ENCODE data around the gene XAB2. TPM values are rescaled to one million over a fixed set of nuclear protein-coding genes. Genes with fewer than 3 reads are reported as not detected.
A peak's percentile ranks its signal among the peaks of the same experiment; 100 is the strongest.

Gene XAB2
- total RNA-seq, 1 experiment from 2014 or later: 48.0 TPM

GRCh38 chr19:7635670-7636069 lies 6.3 kb upstream of the XAB2 start:
- no peak overlapping the region for H3K27ac Mint-ChIP-seq
- Histone ChIP-seq H2BK120ac (ENCODE audit: low read depth, low read length, poor library complexity, severe bottlenecking) (no peak overlapping the region), H3K79me2 (ENCODE audit: insufficient read depth, low read length) (no peaks in the 10 kb centered on the region; the same call in 1 of the 2 replicates), H3K23ac (ENCODE audit: insufficient read length, low read depth, low read length) (no peak overlapping the region), H3K56ac (ENCODE audit: insufficient read length, low read depth, low read length) (no peak overlapping the region), H3K18ac (ENCODE audit: insufficient read length, low read depth, low read length) (no peak overlapping the region), H3K9ac (ENCODE audit: extremely low read depth, insufficient read length, low read length) (no peak overlapping the region), H3K4me1 (ENCODE audit: insufficient read depth, low read length) (no peaks in the 10 kb centered on the region), H3K27me3 (ENCODE audit: insufficient read depth, low read length) (peaks cover 16% of the 10 kb centered on the region; the same call in 1 of the 2 replicates), H2BK12ac (ENCODE audit: insufficient read length, low read depth, low read length) (no peak overlapping the region), H4K20me1 (ENCODE audit: control insufficient read depth, insufficient read depth, insufficient read length) (no peaks in the 10 kb centered on the region), H2AK5ac (ENCODE audit: insufficient read length, low read length) (no peak overlapping the region), H3K4me2 (ENCODE audit: insufficient read depth, insufficient read length, low read length) (no peak overlapping the region), H2BK15ac (ENCODE audit: low read depth, low read length) (no peak overlapping the region), H3K4ac (ENCODE audit: low read depth, low read length) (no peak overlapping the region), H2BK5ac (ENCODE audit: insufficient read length, low read length) (no peak overlapping the region), H3K23me2 (ENCODE audit: insufficient read length, low read depth, low read length, poor library complexity, severe bottlenecking) (no peaks in the 10 kb centered on the region), H3K9me3 (ENCODE audit: control insufficient read depth, low read depth, low read length) (no peaks in the 10 kb centered on the region), H3T11ph (ENCODE audit: low read length) (no peak overlapping the region), H3K27ac (ENCODE audit: insufficient read length, low read depth, low read length) (no peak overlapping the region), H3K79me1 (ENCODE audit: insufficient read depth, low read depth, low read length, poor library complexity, severe bottlenecking) (peaks cover 2% of the 10 kb centered on the region), H2BK20ac (ENCODE audit: low read depth, low read length, poor library complexity, severe bottlenecking) (no peak overlapping the region), H2AFZ (ENCODE audit: low read length) (no peak overlapping the region), H4K5ac (ENCODE audit: insufficient read length, low read depth, low read length) (no peak overlapping the region), H3K14ac (ENCODE audit: insufficient read depth, low read length) (no peak overlapping the region), H4K91ac (ENCODE audit: insufficient read length, low read depth, low read length) (no peak overlapping the region), H4K8ac (replicated peaks; ENCODE audit: insufficient read length, low read depth, low read length) (no peak overlapping the region)
- H3K9me3 Mint-ChIP-seq: no peaks in the 10 kb centered on the region
- DNase-seq: no peak
- peaks cover 1 to 7% of the 10 kb centered on the region in 2 experiments; a peak in 3 of 4 replicates for H3K4me1 Mint-ChIP-seq
- H3K27me3 Mint-ChIP-seq (ENCODE audit: low read depth): peaks cover 30% of the 10 kb centered on the region
- peak overlapping the region in 1 of 2 experiments; percentile 81; a peak in 1 of 5 replicates for H3K4me3 Mint-ChIP-seq
- no peak for TF ChIP-seq CTCF (conservative IDR thresholded peaks at IDR 0.05)
- peaks cover 7 to 17% (median 13%) of the 10 kb centered on the region in 3 experiments; a peak in 6 of 7 replicates for H3K36me3 Mint-ChIP-seq (ENCODE audit: insufficient read depth in 1 of 3, low read depth in 3 of 3)
- no CpG with 5 or more reads among the region's 6 CpGs for WGBS (ENCODE audit: extremely low coverage, insufficient read length, low lambda C conversion rate)

All from H9 (cell line).